Activated T-cell treated with anti-CD3 and anti-CD28 coated beads for 48 hours (primary cell): Measurements from ENCODE around the gene GKN1.

Experiments used
- DNase-seq: peaks from one replicate; pipeline ENCODE4 v3.0.0-alpha.2; 2020; ENCODE audit warnings: low read depth

GKN1 gene

GRCh38 chr2:69010437-69011194 lies 36.2 kb downstream of the GKN1 start:
- DNase-seq = no peak

GRCh38 chr2:69011611-69012157 lies 37.2 kb downstream of the GKN1 start:
- no peak for DNase-seq

- DNase-seq = peak; percentile 9
Measured at GRCh38 chr2:69012310-69013141, 38.1 kb downstream of the GKN1 start.

GRCh38 chr2:69013142-69013839 lies 38.9 kb downstream of the GKN1 start, which contains the start of gene ANTXR1:
Gene ANTXR1 (plus strand): TSS chr2:69013179. CDS start chr2:69013500, 321 bp downstream.
- peak; percentile 6 for DNase-seq

GRCh38 chr2:69013840-69014821 lies 39.7 kb downstream of the GKN1 start:
- no peak for DNase-seq

- DNase-seq = no peak
Measured at GRCh38 chr2:69017080-69017479, 42.6 kb downstream of the GKN1 start.

GRCh38 chr2:69017835-69018234 lies 43.4 kb downstream of the GKN1 start:
- DNase-seq = no peak

GRCh38 chr2:69018678-69019095 lies 44.3 kb downstream of the GKN1 start:
- no peak for DNase-seq

GRCh38 chr2:69020496-69021426 lies 46.3 kb downstream of the GKN1 start:
- no peak for DNase-seq

GRCh38 chr2:69021727-69022126 lies 47.3 kb downstream of the GKN1 start:
- DNase-seq = no peak

- no peak for DNase-seq
Measured at GRCh38 chr2:69022548-69022947, 48.1 kb downstream of the GKN1 start.

GRCh38 chr2:69023236-69023635 lies 48.8 kb downstream of the GKN1 start:
- DNase-seq = no peak

GRCh38 chr2:69026026-69026425 lies 51.6 kb downstream of the GKN1 start:
- DNase-seq = peak; percentile 12

- DNase-seq = no peak
Measured at GRCh38 chr2:69026691-69027459, 52.4 kb downstream of the GKN1 start.
